Ishikawa (cell line): ENCODE results near the gene POLR2L.

Experiments
- CREB1 ChIP-seq: IDR thresholded peaks from 2 replicates; pipeline ENCODE4 v1.6.1; 2012; ENCODE audit warnings: low read depth
- EP300 ChIP-seq: IDR thresholded peaks from 2 replicates; pipeline ENCODE4 v1.6.1; 2012; ENCODE audit warnings: borderline replicate concordance
- RAD21 ChIP-seq: IDR thresholded peaks from 2 replicates; pipeline ENCODE4 v1.6.1; 2012; ENCODE audit warnings: low read depth
- TAF1 ChIP-seq: IDR thresholded peaks from 2 replicates; pipeline ENCODE4 v1.6.1; 2012; ENCODE audit warnings: low read depth, mild to moderate bottlenecking
- TF ChIP-seq, protein P1 (sequence below): IDR thresholded peaks from 2 replicates; pipeline ENCODE4 v1.6.1; 2012
- TF ChIP-seq, protein P2 (sequence below): IDR thresholded peaks from 2 replicates; pipeline ENCODE4 v1.6.1; 2012; ENCODE audit warnings: low read depth, mild to moderate bottlenecking
- TF ChIP-seq, protein P3 (sequence below): IDR thresholded peaks from 2 replicates; pipeline ENCODE4 v1.6.1; 2012

DNA sequence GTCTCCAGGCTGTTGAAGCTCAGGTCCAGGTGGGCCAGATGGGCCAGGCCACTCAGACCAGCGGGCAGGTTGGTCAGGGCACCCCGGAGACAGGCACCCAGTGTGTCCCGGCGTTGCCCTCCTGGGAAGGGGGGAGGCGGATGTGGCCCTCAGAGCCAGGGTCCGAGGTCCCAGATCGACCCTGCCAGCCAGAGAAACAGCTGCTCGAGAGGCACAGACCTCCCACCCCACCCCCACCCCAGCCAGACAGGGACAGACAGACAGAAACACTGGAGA lies 38.9 kb downstream of the POLR2L start:
- TF ChIP-seq RAD21 = no peak
- TF ChIP-seq, protein P1, sequence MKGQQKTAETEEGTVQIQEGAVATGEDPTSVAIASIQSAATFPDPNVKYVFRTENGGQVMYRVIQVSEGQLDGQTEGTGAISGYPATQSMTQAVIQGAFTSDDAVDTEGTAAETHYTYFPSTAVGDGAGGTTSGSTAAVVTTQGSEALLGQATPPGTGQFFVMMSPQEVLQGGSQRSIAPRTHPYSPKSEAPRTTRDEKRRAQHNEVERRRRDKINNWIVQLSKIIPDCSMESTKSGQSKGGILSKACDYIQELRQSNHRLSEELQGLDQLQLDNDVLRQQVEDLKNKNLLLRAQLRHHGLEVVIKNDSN = no peak
- TF ChIP-seq TAF1 = no peak
- no peak for TF ChIP-seq CREB1
- TF ChIP-seq, protein P2, sequence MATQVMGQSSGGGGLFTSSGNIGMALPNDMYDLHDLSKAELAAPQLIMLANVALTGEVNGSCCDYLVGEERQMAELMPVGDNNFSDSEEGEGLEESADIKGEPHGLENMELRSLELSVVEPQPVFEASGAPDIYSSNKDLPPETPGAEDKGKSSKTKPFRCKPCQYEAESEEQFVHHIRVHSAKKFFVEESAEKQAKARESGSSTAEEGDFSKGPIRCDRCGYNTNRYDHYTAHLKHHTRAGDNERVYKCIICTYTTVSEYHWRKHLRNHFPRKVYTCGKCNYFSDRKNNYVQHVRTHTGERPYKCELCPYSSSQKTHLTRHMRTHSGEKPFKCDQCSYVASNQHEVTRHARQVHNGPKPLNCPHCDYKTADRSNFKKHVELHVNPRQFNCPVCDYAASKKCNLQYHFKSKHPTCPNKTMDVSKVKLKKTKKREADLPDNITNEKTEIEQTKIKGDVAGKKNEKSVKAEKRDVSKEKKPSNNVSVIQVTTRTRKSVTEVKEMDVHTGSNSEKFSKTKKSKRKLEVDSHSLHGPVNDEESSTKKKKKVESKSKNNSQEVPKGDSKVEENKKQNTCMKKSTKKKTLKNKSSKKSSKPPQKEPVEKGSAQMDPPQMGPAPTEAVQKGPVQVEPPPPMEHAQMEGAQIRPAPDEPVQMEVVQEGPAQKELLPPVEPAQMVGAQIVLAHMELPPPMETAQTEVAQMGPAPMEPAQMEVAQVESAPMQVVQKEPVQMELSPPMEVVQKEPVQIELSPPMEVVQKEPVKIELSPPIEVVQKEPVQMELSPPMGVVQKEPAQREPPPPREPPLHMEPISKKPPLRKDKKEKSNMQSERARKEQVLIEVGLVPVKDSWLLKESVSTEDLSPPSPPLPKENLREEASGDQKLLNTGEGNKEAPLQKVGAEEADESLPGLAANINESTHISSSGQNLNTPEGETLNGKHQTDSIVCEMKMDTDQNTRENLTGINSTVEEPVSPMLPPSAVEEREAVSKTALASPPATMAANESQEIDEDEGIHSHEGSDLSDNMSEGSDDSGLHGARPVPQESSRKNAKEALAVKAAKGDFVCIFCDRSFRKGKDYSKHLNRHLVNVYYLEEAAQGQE = no peak
- TF ChIP-seq, protein P3, sequence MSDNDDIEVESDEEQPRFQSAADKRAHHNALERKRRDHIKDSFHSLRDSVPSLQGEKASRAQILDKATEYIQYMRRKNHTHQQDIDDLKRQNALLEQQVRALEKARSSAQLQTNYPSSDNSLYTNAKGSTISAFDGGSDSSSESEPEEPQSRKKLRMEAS = no peak
- no peak for TF ChIP-seq EP300
